Activated CD8-positive, alpha-beta memory T cell treated with anti-CD3 and anti-CD28 coated beads, Interleukin-2, amount 10 ng/mL, durations not matched to agents 7 days and 5 days (primary cell): Measurements from ENCODE around the gene UBL4A. TPM values are rescaled to one million over a fixed set of nuclear protein-coding genes. Genes with fewer than 3 reads are reported as not detected.

Source experiments
- ATAC-seq: fragments of 150-1000 bp; cut with Tn5 transposase; one replicate; pipeline ENCODE4 v1.10.0; 2021; ENCODE audit warnings: moderate library complexity
- CTCF ChIA-PET: fragments of 350-600 bp; sonication (Branson Sonifier 250); formaldehyde crosslinking; loops from one replicate; lab custom pipeline; 2021; ENCODE audit warnings: antibody characterized with exemption; lab: Charles Lee
- DNase-seq: peaks from one replicate; pipeline ENCODE4 v3.0.0-alpha.2; 2020
- H3K27ac Mint-ChIP-seq: one replicate; pipeline ENCODE4 v1.8.0; 2021; ENCODE audit warnings: mild to moderate bottlenecking, mixed read lengths
- H3K27me3 Mint-ChIP-seq: one replicate; pipeline ENCODE4 v1.8.0; 2021; ENCODE audit warnings: mixed read lengths
- H3K36me3 Mint-ChIP-seq: one replicate; pipeline ENCODE4 v1.8.0; 2021; ENCODE audit warnings: mild to moderate bottlenecking, mixed read lengths
- H3K4me1 Mint-ChIP-seq: one replicate; pipeline ENCODE4 v1.8.0; 2021; ENCODE audit warnings: mixed read lengths
- H3K4me3 Mint-ChIP-seq: one replicate; pipeline ENCODE4 v1.8.0; 2021; ENCODE audit warnings: mild to moderate bottlenecking, moderate library complexity, mixed read lengths
- H3K9me3 Mint-ChIP-seq: one replicate; pipeline ENCODE4 v1.8.0; 2022; ENCODE audit warnings: low read depth, mixed read lengths
- total RNA-seq, 2 experiments: library from RNA; stranded (reverse); gene quantifications; one replicate each; pipeline ENCODE4 v1.2.3, GENCODE V29; 2021

The UBL4A gene
- total RNA-seq, 2 experiments from 2014 or later, result 48.1 to 53.2 TPM

- Mint-ChIP-seq H3K4me3 (no peak overlapping the region), H3K27me3 (no peaks in the 10 kb centered on the region), H3K27ac (no peak overlapping the region), H3K4me1 (peaks cover 4% of the 10 kb centered on the region), H3K36me3 (peaks cover 5% of the 10 kb centered on the region), H3K9me3 (no peaks in the 10 kb centered on the region)
- CTCF ChIA-PET, result no interaction called here
- no peak for DNase-seq
- no peak for ATAC-seq
Measured at GRCh38 chrX:154470914-154471568, 15.4 kb downstream of the UBL4A start.

- H3K9me3 Mint-ChIP-seq, result no peaks in the 10 kb centered on the region
- peaks cover 2% of the 10 kb centered on the region for H3K4me1 Mint-ChIP-seq
- H3K4me3 Mint-ChIP-seq, result no peak overlapping the region
- no peak for ATAC-seq
- H3K36me3 Mint-ChIP-seq, result peaks cover 3% of the 10 kb centered on the region
- no peak overlapping the region for H3K27ac Mint-ChIP-seq
- no peak for DNase-seq
- CTCF ChIA-PET, result no interaction called here
- no peaks in the 10 kb centered on the region for H3K27me3 Mint-ChIP-seq
Measured at GRCh38 chrX:154470434-154470833, 16.0 kb downstream of the UBL4A start.

- Mint-ChIP-seq H3K9me3 (no peaks in the 10 kb centered on the region), H3K36me3 (peaks cover 3% of the 10 kb centered on the region), H3K27ac (no peak overlapping the region), H3K27me3 (no peaks in the 10 kb centered on the region), H3K4me1 (no peaks in the 10 kb centered on the region), H3K4me3 (no peak overlapping the region)
- DNase-seq (no peak), ATAC-seq (no peak)
- CTCF ChIA-PET, result no interaction called here
Measured at GRCh38 chrX:154469880-154470279, 16.5 kb downstream of the UBL4A start.

GRCh38 chrX:154469114-154469513 lies 17.3 kb downstream of the UBL4A start:
- H3K36me3 Mint-ChIP-seq, result peaks cover 3% of the 10 kb centered on the region
- H3K9me3 Mint-ChIP-seq, result no peaks in the 10 kb centered on the region
- H3K27ac Mint-ChIP-seq, result no peak overlapping the region
- no peaks in the 10 kb centered on the region for H3K27me3 Mint-ChIP-seq
- DNase-seq, result no peak
- H3K4me3 Mint-ChIP-seq, result no peak overlapping the region
- ATAC-seq, result no peak
- CTCF ChIA-PET, result no interaction called here
- no peaks in the 10 kb centered on the region for H3K4me1 Mint-ChIP-seq

GRCh38 chrX:154468217-154468616 lies 18.2 kb downstream of the UBL4A start:
- no peaks in the 10 kb centered on the region for H3K9me3 Mint-ChIP-seq
- H3K27ac Mint-ChIP-seq, result no peak overlapping the region
- CTCF ChIA-PET, result no interaction called here
- no peaks in the 10 kb centered on the region for H3K4me1 Mint-ChIP-seq
- ATAC-seq, result no peak
- no peak for DNase-seq
- peaks cover 3% of the 10 kb centered on the region for H3K36me3 Mint-ChIP-seq
- no peaks in the 10 kb centered on the region for H3K27me3 Mint-ChIP-seq
- no peak overlapping the region for H3K4me3 Mint-ChIP-seq

- DNase-seq (no peak), ATAC-seq (no peak)
- no peaks in the 10 kb centered on the region for H3K9me3 Mint-ChIP-seq
- H3K27me3 Mint-ChIP-seq, result no peaks in the 10 kb centered on the region
- peaks cover 3% of the 10 kb centered on the region for H3K36me3 Mint-ChIP-seq
- no peak overlapping the region for H3K27ac Mint-ChIP-seq
- CTCF ChIA-PET, result no interaction called here
- no peak overlapping the region for H3K4me3 Mint-ChIP-seq
- H3K4me1 Mint-ChIP-seq, result no peaks in the 10 kb centered on the region
Measured at GRCh38 chrX:154467556-154467955, 18.9 kb downstream of the UBL4A start.

GRCh38 chrX:154466907-154467306 lies 19.5 kb downstream of the UBL4A start:
- no peak for ATAC-seq
- CTCF ChIA-PET, result no interaction called here
- Mint-ChIP-seq H3K9me3 (no peaks in the 10 kb centered on the region), H3K4me3 (no peak overlapping the region), H3K36me3 (peaks cover 3% of the 10 kb centered on the region), H3K27me3 (no peaks in the 10 kb centered on the region), H3K4me1 (no peaks in the 10 kb centered on the region), H3K27ac (no peak overlapping the region)
- DNase-seq, result no peak

- no peak for ATAC-seq
- peaks cover 3% of the 10 kb centered on the region for H3K4me1 Mint-ChIP-seq
Measured at GRCh38 chrX:154466036-154466435, 20.4 kb downstream of the UBL4A start.

GRCh38 chrX:154465601-154466000 lies 20.8 kb downstream of the UBL4A start:
- ATAC-seq (no peak), DNase-seq (no peak)
- Mint-ChIP-seq H3K36me3 (peaks cover 4% of the 10 kb centered on the region), H3K4me3 (no peak overlapping the region), H3K4me1 (peaks cover 4% of the 10 kb centered on the region), H3K27me3 (no peaks in the 10 kb centered on the region), H3K27ac (no peak overlapping the region), H3K9me3 (no peaks in the 10 kb centered on the region)
- CTCF ChIA-PET, result no interaction called here

More at GRCh38 chrX:154466036-154466435, 20.4 kb downstream of the UBL4A start:
- Mint-ChIP-seq H3K36me3 (peaks cover 3% of the 10 kb centered on the region), H3K27ac (no peak overlapping the region), H3K4me3 (no peak overlapping the region), H3K9me3 (no peaks in the 10 kb centered on the region), H3K27me3 (no peaks in the 10 kb centered on the region)
- no peak for DNase-seq
- CTCF ChIA-PET, result no interaction called here

- no peaks in the 10 kb centered on the region for H3K9me3 Mint-ChIP-seq
- peaks cover 2% of the 10 kb centered on the region for H3K36me3 Mint-ChIP-seq
- DNase-seq (no peak), ATAC-seq (no peak)
- peaks cover 6% of the 10 kb centered on the region for H3K4me1 Mint-ChIP-seq
- H3K27ac Mint-ChIP-seq, result no peak overlapping the region
- no peak overlapping the region for H3K4me3 Mint-ChIP-seq
- H3K27me3 Mint-ChIP-seq, result no peaks in the 10 kb centered on the region
- CTCF ChIA-PET, result no interaction called here
Measured at GRCh38 chrX:154464806-154465365, 21.5 kb downstream of the UBL4A start.

- DNase-seq (no peak), ATAC-seq (no peak)
- no peaks in the 10 kb centered on the region for H3K27me3 Mint-ChIP-seq
- H3K4me1 Mint-ChIP-seq, result peaks cover 10% of the 10 kb centered on the region
- H3K4me3 Mint-ChIP-seq, result no peak overlapping the region
- CTCF ChIA-PET, result no interaction called here
- H3K27ac Mint-ChIP-seq, result no peak overlapping the region
- peaks cover 2% of the 10 kb centered on the region for H3K36me3 Mint-ChIP-seq
- no peaks in the 10 kb centered on the region for H3K9me3 Mint-ChIP-seq
Measured at GRCh38 chrX:154463611-154464220, 22.7 kb downstream of the UBL4A start.

GRCh38 chrX:154462396-154462795 lies 24.0 kb downstream of the UBL4A start:
- Mint-ChIP-seq H3K9me3 (no peaks in the 10 kb centered on the region), H3K27me3 (no peaks in the 10 kb centered on the region), H3K4me1 (peaks cover 11% of the 10 kb centered on the region), H3K4me3 (no peak overlapping the region), H3K27ac (no peak overlapping the region), H3K36me3 (peaks cover 2% of the 10 kb centered on the region)
- DNase-seq (no peak), ATAC-seq (no peak)
- CTCF ChIA-PET, result interaction anchor here (1.1 kb wide), 1 partner anchor 14 kb away, joined by 5 read pairs; no protein-coding TSS in a partner anchor

GRCh38 chrX:154460326-154460725 lies 26.1 kb downstream of the UBL4A start:
- CTCF ChIA-PET, result interaction anchor here (1.4 kb wide), 1 partner anchor 67 kb away, joined by 3 read pairs; no protein-coding TSS in a partner anchor
- Mint-ChIP-seq H3K9me3 (no peaks in the 10 kb centered on the region), H3K4me3 (no peak overlapping the region), H3K4me1 (peaks cover 15% of the 10 kb centered on the region), H3K27ac (no peak overlapping the region), H3K27me3 (no peaks in the 10 kb centered on the region), H3K36me3 (peaks cover 2% of the 10 kb centered on the region)
- ATAC-seq, result no peak
- no peak for DNase-seq

GRCh38 chrX:154459832-154460231 lies 26.6 kb downstream of the UBL4A start:
- H3K9me3 Mint-ChIP-seq, result no peaks in the 10 kb centered on the region
- H3K36me3 Mint-ChIP-seq, result peaks cover 2% of the 10 kb centered on the region
- DNase-seq (no peak), ATAC-seq (no peak)
- peaks cover 15% of the 10 kb centered on the region for H3K4me1 Mint-ChIP-seq
- no peak overlapping the region for H3K27ac Mint-ChIP-seq
- no peaks in the 10 kb centered on the region for H3K27me3 Mint-ChIP-seq
- H3K4me3 Mint-ChIP-seq, result peak overlapping the region; percentile 77
- CTCF ChIA-PET, result interaction anchor here (1.4 kb wide), 1 partner anchor 31 kb away, joined by 4 read pairs; the partner anchor contains the start of gene SLC10A3
